ENCODE data around the gene CBLN3. TPM values are rescaled to one million over a fixed set of nuclear protein-coding genes. Genes with fewer than 3 reads are reported as not detected.

Gene CBLN3
- total RNA-seq (2014; rRNA removed): 2.9 and 3.4 TPM in 2 replicates
- percentile 42 among the genes with signal in this experiment for Bru-seq, nascent RNA
- BruChase-seq, experiment 1, labeled RNA remaining after a 6-hour chase: percentile 37 among the genes with signal in this experiment
- percentile 31 among the genes with signal in this experiment for BruChase-seq, experiment 2, labeled RNA remaining after a 2-hour chase
- long read RNA-seq, partial matches to known transcripts: 0 of 3 reads
- long read RNA-seq, other reads (novel, unspliced or antisense): 0 of 3 reads

GRCh38 chr14:24429395-24430142 lies at the start of gene CBLN3, which contains the start of gene KHNYN:
CBLN3 (minus strand) TSS chr14:24429668; CDS start chr14:24429054, 614 bp downstream.
KHNYN (plus strand) TSS chr14:24429954; CDS start chr14:24430731, 777 bp downstream.
- H3K4me1 ChIP-seq (ENCODE audit: insufficient read depth, low read length): peaks cover 55% of the 10 kb centered on the region
- peak; percentile 90 for DNase-seq

DNA sequence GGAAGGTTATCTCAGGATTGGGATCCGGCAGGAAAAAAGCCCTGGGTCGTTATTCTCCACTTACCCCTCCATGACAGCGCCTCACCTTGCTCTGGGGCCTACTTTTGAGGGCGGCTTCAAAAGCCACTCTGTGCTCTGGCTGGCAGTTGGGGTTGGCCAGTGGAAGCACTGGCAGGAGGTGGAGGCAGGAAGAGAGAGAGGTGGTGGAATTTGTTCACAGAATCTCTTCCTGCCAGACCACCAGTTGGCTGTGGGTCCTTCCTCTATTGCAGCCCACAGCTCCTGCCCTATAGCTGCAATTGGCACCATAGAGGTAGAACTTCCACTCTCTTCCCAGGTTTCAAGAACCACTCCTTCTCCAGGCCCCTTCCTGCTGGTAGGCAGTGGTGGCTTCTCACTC lies 45.8 kb upstream of the CBLN3 start:
- H3K4me1 ChIP-seq (ENCODE audit: insufficient read depth, low read length): no peaks in the 10 kb centered on the region
- no peaks in the 10 kb centered on the region for H3F3A ChIP-seq (ENCODE audit: low read length, unreplicated experiment)
- H3K9ac ChIP-seq (ENCODE audit: low read length): no peak overlapping the region
- ATAC-seq (no peak), DNase-seq (no peak)
- CTCF ChIA-PET: no interaction called here
- POLR2A ChIA-PET (ENCODE audit: unreplicated experiment): no interaction called here
- no peak overlapping the region for H3K4me2 ChIP-seq (ENCODE audit: low read length)
- H3K27me3 ChIP-seq (ENCODE audit: low read length): no peaks in the 10 kb centered on the region
- no peak for TF ChIP-seq CTCF (conservative IDR thresholded peaks at IDR 0.05; ENCODE audit: low read depth, low read length)
- TF ChIP-seq EZH2phosphoT487 (IDR thresholded peaks at IDR 0.05; ENCODE audit: borderline replicate concordance, low read length): no peak
- TF ChIP-seq EZH2 (IDR thresholded peaks at IDR 0.05; ENCODE audit: low read length, unreplicated experiment): no peak
- intact Hi-C loops (cut with micrococcal nuclease): no loop called here
- no peaks in the 10 kb centered on the region for H4K20me1 ChIP-seq (ENCODE audit: low read length)
- H3K27ac ChIP-seq (ENCODE audit: low read length): no peak overlapping the region
- H3K36me3 ChIP-seq (ENCODE audit: low read depth, low read length): no peaks in the 10 kb centered on the region
- no peak overlapping the region for H2AFZ ChIP-seq (ENCODE audit: low read length)
- no peak overlapping the region for H3K4me3 ChIP-seq (ENCODE audit: low read length)
- BruUV-seq (replicated peaks): no TSS peak
- H3K9me2 ChIP-seq (replicated peaks; ENCODE audit: low read length): no peaks in the 10 kb centered on the region
- no peaks in the 10 kb centered on the region for H3K79me2 ChIP-seq (ENCODE audit: low read length)
- H3K9me3 ChIP-seq (ENCODE audit: low read length): no peaks in the 10 kb centered on the region

More at GRCh38 chr14:24429395-24430142, at the start of gene CBLN3, which contains the start of gene KHNYN:
- Histone ChIP-seq H3K27ac (ENCODE audit: low read length) (peak within 1 kb of the TSS; percentile 85), H3F3A (ENCODE audit: low read length, unreplicated experiment) (no peaks in the 10 kb centered on the region), H3K79me2 (ENCODE audit: low read length) (peaks cover 22% of the 10 kb centered on the region), H3K9ac (ENCODE audit: low read length) (peak within 1 kb of the TSS; percentile 95), H3K27me3 (ENCODE audit: low read length) (no peaks in the 10 kb centered on the region), H3K4me3 (ENCODE audit: low read length) (peak within 1 kb of the TSS; percentile 98), H2AFZ (ENCODE audit: low read length) (peak within 1 kb of the TSS; percentile 91), H4K20me1 (ENCODE audit: low read length) (no peaks in the 10 kb centered on the region), H3K36me3 (ENCODE audit: low read depth, low read length) (peaks cover 10% of the 10 kb centered on the region), H3K4me2 (ENCODE audit: low read length) (peak within 1 kb of the TSS; percentile 100), H3K9me2 (replicated peaks; ENCODE audit: low read length) (no peaks in the 10 kb centered on the region), H3K9me3 (ENCODE audit: low read length) (no peaks in the 10 kb centered on the region)
- TSS peak; percentile 73 for BruUV-seq (replicated peaks)
- intact Hi-C loops (cut with micrococcal nuclease): loop anchor here (2.0 kb wide), 2 partner anchors 35 to 187 kb away; partner anchors contain the start of gene TINF2
- TF ChIP-seq EZH2phosphoT487 (IDR thresholded peaks at IDR 0.05; ENCODE audit: borderline replicate concordance, low read length) (no peak), EZH2 (IDR thresholded peaks at IDR 0.05; ENCODE audit: low read length, unreplicated experiment) (no peak), CTCF (conservative IDR thresholded peaks at IDR 0.05; ENCODE audit: low read depth, low read length) (no peak)
- CTCF ChIA-PET: interaction anchor here (1.1 to 2.9 kb wide), 2 partner anchors 96 to 102 kb away, joined by 3 to 27 read pairs; no protein-coding TSS in a partner anchor
- POLR2A ChIA-PET (ENCODE audit: unreplicated experiment): interaction anchor here (0.6 to 1.0 kb wide), 3 partner anchors 11 to 64 kb away, joined by 3 to 7 read pairs (median 4); no protein-coding TSS in a partner anchor
- ATAC-seq: peak; percentile 77

Measured in PC-3 (cell line).